Measurements from ENCODE around the gene OGFR.

OGFR gene

DNA sequence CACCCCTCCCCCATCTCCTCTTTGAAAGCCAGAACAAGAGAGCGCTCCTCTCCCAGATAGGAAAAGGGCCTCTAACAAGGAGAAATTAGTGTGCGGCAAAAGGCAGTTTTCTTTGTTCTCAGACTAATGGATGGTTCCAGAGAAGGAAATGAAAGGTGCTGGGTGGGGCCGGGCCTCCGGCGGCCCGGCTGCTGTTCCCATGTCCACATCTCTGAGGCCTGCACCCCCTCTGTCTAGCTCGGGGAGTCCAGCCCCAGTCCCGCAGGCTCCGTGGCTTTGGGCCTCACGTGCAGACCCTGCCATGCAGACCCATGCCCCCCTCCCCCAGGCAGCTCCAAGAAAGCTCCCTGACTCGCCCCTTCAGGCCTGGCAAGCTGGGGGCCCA lies 44.2 kb upstream of the OGFR start:
- Histone ChIP-seq H3K36me3 (replicated peaks) (no peaks in the 10 kb centered on the region), H3K27ac (no peak overlapping the region), H3K27me3 (replicated peaks) (peaks cover 3% of the 10 kb centered on the region), H3K4me3 (ENCODE audit: low read depth, low read length) (no peak overlapping the region)
- in situ Hi-C loops (cut with HindIII; ENCODE audit: low pct_ligation_motif_present, low sequenced_read_pairs), result no loop called here
- no peak for DNase-seq
- TF ChIP-seq, protein P1, sequence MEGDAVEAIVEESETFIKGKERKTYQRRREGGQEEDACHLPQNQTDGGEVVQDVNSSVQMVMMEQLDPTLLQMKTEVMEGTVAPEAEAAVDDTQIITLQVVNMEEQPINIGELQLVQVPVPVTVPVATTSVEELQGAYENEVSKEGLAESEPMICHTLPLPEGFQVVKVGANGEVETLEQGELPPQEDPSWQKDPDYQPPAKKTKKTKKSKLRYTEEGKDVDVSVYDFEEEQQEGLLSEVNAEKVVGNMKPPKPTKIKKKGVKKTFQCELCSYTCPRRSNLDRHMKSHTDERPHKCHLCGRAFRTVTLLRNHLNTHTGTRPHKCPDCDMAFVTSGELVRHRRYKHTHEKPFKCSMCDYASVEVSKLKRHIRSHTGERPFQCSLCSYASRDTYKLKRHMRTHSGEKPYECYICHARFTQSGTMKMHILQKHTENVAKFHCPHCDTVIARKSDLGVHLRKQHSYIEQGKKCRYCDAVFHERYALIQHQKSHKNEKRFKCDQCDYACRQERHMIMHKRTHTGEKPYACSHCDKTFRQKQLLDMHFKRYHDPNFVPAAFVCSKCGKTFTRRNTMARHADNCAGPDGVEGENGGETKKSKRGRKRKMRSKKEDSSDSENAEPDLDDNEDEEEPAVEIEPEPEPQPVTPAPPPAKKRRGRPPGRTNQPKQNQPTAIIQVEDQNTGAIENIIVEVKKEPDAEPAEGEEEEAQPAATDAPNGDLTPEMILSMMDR (IDR thresholded peaks at IDR 0.05; ENCODE audit: low read depth, low read length, missing control alignments), result no peak

DNA sequence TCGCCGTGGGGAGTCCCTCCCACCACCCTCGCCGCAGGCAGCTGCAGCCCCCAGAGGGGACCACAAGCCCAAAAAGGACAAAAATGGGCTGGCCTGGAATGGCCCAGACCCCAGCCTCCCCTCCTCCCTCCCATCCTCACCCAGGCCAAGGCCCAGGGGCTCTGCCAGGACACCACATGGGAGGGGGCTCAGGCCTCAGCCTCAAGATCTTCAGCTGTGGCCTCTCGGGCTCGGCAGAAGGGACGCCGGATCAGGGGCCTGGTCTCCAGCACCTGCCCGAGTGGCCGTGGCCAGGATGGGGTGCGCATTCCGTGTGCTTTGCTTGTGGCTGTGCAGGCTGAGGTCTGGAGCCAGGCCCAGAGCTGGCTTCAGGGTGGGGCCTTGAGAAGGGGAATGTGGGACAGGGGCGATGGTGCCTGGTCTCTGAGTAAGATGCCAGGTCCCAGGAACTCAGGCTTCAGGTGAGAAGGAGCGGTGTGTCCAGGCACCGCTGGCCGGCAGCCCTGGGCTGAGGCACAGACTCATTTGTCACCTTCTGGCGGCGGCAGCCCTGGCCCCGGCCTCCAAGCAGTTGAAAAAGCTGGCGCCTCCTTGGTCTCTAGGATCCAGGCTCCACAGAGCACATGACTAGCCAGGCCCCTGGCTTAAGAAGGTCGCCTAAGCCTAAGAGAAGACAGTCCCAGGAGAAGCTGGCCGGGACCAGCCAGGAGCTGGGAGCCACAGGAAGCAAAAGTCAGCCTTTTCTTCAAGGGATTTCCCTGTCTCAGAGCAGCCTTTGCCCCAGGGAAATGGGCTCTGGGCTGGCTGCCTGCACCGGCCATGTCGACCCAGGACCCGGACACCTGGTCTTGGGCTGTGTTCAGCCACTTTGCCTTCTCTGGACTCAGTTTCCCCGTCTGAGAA lies 43.5 kb upstream of the OGFR start:
- peaks cover 9% of the 10 kb centered on the region for H3K27me3 ChIP-seq (replicated peaks)
- H3K4me3 ChIP-seq (ENCODE audit: low read depth, low read length), result no peak overlapping the region
- no peaks in the 10 kb centered on the region for H3K36me3 ChIP-seq (replicated peaks)
- TF ChIP-seq, protein P1 (IDR thresholded peaks at IDR 0.05; ENCODE audit: low read depth, low read length, missing control alignments), result no peak
- in situ Hi-C loops (cut with HindIII; ENCODE audit: low pct_ligation_motif_present, low sequenced_read_pairs), result no loop called here
- no peak overlapping the region for H3K27ac ChIP-seq
- no peak for DNase-seq

DNA sequence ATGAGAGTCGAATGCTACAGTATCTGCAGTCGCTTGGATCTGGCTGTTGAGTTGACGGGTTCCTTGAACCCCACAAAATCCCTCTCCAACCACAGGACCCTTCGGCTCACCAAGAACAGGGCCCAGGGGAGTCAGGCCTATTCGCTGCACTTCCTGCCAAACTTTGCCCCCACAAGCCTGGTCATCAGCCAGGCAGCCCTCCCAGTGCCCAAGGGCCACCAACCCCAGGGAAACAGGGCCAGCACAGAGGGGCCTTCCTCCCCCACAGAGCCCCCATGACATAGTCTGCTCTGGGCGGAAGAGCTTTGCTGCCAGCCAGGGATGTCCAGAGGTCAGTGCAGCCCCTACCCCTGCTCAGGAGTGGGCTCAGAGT lies 42.9 kb upstream of the OGFR start:
- no peaks in the 10 kb centered on the region for H3K36me3 ChIP-seq (replicated peaks)
- peaks cover 14% of the 10 kb centered on the region for H3K27me3 ChIP-seq (replicated peaks)
- TF ChIP-seq, protein P1 (IDR thresholded peaks at IDR 0.05; ENCODE audit: low read depth, low read length, missing control alignments), result no peak
- no peak overlapping the region for H3K27ac ChIP-seq
- no peak for DNase-seq
- in situ Hi-C loops (cut with HindIII; ENCODE audit: low pct_ligation_motif_present, low sequenced_read_pairs), result no loop called here
- no peak overlapping the region for H3K4me3 ChIP-seq (ENCODE audit: low read depth, low read length)

DNA sequence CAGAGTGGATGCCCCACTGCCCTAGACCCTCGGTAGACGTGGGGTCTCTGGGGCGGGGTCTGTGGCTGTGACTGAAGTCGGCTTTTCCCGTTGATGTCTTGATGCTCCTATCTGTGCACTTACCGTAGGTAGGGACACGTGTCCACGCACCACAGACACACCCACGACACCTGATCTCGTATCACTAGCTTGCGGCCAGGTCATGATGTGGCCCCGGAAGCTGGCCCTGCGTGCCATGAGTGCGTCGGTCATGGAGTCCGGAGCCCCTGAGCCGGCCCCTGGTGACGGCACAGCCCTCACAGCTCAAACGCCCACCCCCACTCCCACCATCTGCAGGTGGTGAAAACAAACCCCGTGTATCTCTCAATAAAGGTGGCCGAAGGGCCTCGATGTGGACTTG lies 42.3 kb upstream of the OGFR start:
- in situ Hi-C loops (cut with HindIII; ENCODE audit: low pct_ligation_motif_present, low sequenced_read_pairs), result no loop called here
- H3K4me3 ChIP-seq (ENCODE audit: low read depth, low read length), result no peak overlapping the region
- peaks cover 18% of the 10 kb centered on the region for H3K27me3 ChIP-seq (replicated peaks)
- H3K27ac ChIP-seq, result no peak overlapping the region
- DNase-seq, result no peak
- H3K36me3 ChIP-seq (replicated peaks), result no peaks in the 10 kb centered on the region
- TF ChIP-seq, protein P1 (IDR thresholded peaks at IDR 0.05; ENCODE audit: low read depth, low read length, missing control alignments), result no peak

DNA sequence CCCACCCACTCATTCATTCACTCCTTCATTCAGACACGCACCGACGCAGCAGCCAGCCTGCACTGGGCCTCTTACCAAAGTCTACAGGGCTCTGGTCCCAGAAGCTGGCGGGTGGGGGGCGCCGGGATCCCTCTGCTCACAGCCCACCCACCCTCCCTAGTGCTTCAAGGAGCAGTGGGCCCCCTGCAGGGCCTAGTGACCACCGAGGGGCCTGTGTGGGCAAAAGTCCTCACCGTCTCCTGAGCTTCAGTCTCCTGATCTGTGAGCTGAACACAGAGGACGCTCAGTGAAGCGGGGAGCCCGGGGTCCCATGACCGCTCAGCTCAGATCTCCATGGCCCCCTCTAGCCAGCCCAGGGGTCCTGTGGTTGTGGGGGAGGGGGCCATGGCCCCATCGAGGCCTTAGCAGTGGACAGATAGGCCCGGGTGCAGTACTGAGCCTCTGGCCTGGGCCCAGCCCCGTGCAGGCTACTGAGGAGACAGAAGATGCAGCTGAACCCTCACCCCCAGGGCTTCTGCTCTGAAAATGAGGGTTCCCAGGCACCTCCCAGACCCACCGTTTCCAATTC lies 41.8 kb upstream of the OGFR start:
- in situ Hi-C loops (cut with HindIII; ENCODE audit: low pct_ligation_motif_present, low sequenced_read_pairs), result no loop called here
- TF ChIP-seq, protein P1 (IDR thresholded peaks at IDR 0.05; ENCODE audit: low read depth, low read length, missing control alignments), result no peak
- no peak for DNase-seq
- Histone ChIP-seq H3K36me3 (replicated peaks) (no peaks in the 10 kb centered on the region), H3K27ac (no peak overlapping the region), H3K27me3 (replicated peaks) (peaks cover 18% of the 10 kb centered on the region), H3K4me3 (ENCODE audit: low read depth, low read length) (no peak overlapping the region)
